Astrocyte (in vitro differentiated cells and primary cell): Measurements from ENCODE around the gene MOV10L1. TPM values are rescaled to one million over a fixed set of nuclear protein-coding genes. Genes with fewer than 3 reads are reported as not detected.

Experiments used
- DNase-seq: peaks from one replicate; pipeline ENCODE4 v3.0.0-alpha.2; 2010; ENCODE audit warnings: low read depth
- FAIRE-seq: peaks from 2 replicates; lab custom pipeline; 2011; peaks lifted over from hg19 to GRCh38; lab: Jason Lieb, UNC
- H2AFZ ChIP-seq: 2 replicates; pipeline ENCODE4 v1.6.0; 2012; ENCODE audit warnings: low read depth, low read length, inconsistent platforms
- H3K27ac ChIP-seq: 2 replicates; pipeline ENCODE4 v1.5.1; 2011; ENCODE audit warnings: low read depth, low read length, inconsistent platforms
- H3K27me3 ChIP-seq: 2 replicates; pipeline ENCODE4 v1.6.0; 2011; ENCODE audit warnings: low read length, inconsistent platforms; ENCODE audit not compliant: insufficient read depth
- H3K36me3 ChIP-seq: 2 replicates; pipeline ENCODE4 v1.5.1; 2011; ENCODE audit warnings: low read length, inconsistent platforms; ENCODE audit not compliant: insufficient read depth
- H3K4me1 ChIP-seq: 2 replicates; pipeline ENCODE4 v1.5.1; 2011; ENCODE audit warnings: low read length, inconsistent platforms; ENCODE audit not compliant: insufficient read depth
- H3K4me2 ChIP-seq: 2 replicates; pipeline ENCODE4 v1.6.0; 2012; ENCODE audit warnings: low read length, inconsistent platforms
- H3K4me3 ChIP-seq: 2 replicates; pipeline ENCODE4 v1.5.1; 2011; ENCODE audit warnings: low read depth, mild to moderate bottlenecking, low read length, inconsistent platforms; ENCODE audit not compliant: insufficient read depth
- H3K79me2 ChIP-seq: 2 replicates; pipeline ENCODE4 v1.6.0; 2012; ENCODE audit warnings: mild to moderate bottlenecking, low read length, inconsistent platforms; ENCODE audit not compliant: insufficient read depth
- H3K9ac ChIP-seq: 2 replicates; pipeline ENCODE4 v1.6.0; 2012; ENCODE audit warnings: mild to moderate bottlenecking, low read length, inconsistent platforms
- H3K9me3 ChIP-seq: 2 replicates; pipeline ENCODE4 v1.5.1; 2012; ENCODE audit warnings: low read depth, mild to moderate bottlenecking, low read length, inconsistent platforms; ENCODE audit not compliant: insufficient read depth
- H4K20me1 ChIP-seq: 2 replicates; pipeline ENCODE4 v1.6.0; 2012; ENCODE audit warnings: low read length, inconsistent platforms; ENCODE audit not compliant: insufficient read depth
- H3K27ac Mint-ChIP-seq: one replicate; pipeline ENCODE4 v1.8.0; 2021; ENCODE audit warnings: mild to moderate bottlenecking, mixed read lengths; ENCODE audit not compliant: unreplicated experiment
- H3K27me3 Mint-ChIP-seq: one replicate; pipeline ENCODE4 v1.8.0; 2021; ENCODE audit warnings: low read depth, mixed read lengths; ENCODE audit not compliant: unreplicated experiment
- H3K36me3 Mint-ChIP-seq: one replicate; pipeline ENCODE4 v1.8.0; 2021; ENCODE audit warnings: low read depth, mixed read lengths; ENCODE audit not compliant: unreplicated experiment
- H3K4me1 Mint-ChIP-seq: one replicate; pipeline ENCODE4 v1.8.0; 2021; ENCODE audit warnings: low read depth, mixed read lengths; ENCODE audit not compliant: unreplicated experiment
- H3K4me3 Mint-ChIP-seq: one replicate; pipeline ENCODE4 v1.8.0; 2021; ENCODE audit warnings: mild to moderate bottlenecking, moderate library complexity, mixed read lengths; ENCODE audit not compliant: unreplicated experiment
- H3K9me3 Mint-ChIP-seq: one replicate; pipeline ENCODE4 v1.8.0; 2021; ENCODE audit warnings: mild to moderate bottlenecking, mixed read lengths; ENCODE audit not compliant: unreplicated experiment
- CTCF ChIP-seq: IDR thresholded peaks from 2 replicates; pipeline ENCODE4 v1.5.1; 2011; ENCODE audit warnings: low read depth, mild to moderate bottlenecking, inconsistent platforms, low read length, moderate library complexity; ENCODE audit not compliant: insufficient read depth
- EZH2 ChIP-seq: IDR thresholded peaks from 2 replicates; pipeline ENCODE4 v1.6.1; 2012; ENCODE audit warnings: mild to moderate bottlenecking, low read length, inconsistent platforms; ENCODE audit not compliant: insufficient read depth
- total RNA-seq: library from RNA; stranded (reverse); gene quantifications from 2 replicates; pipeline ENCODE4 v1.2.1, GENCODE V29; 2021

MOV10L1 gene
- total RNA-seq, 1 donor from 2014 or later = 0.61 TPM

- DNase-seq (peak; percentile 32), FAIRE-seq (no peak)
- H3K4me1 Mint-ChIP-seq = peaks cover 8% of the 10 kb centered on the region
- Histone ChIP-seq H3K4me2 (peak overlapping the region; percentile 69), H3K27ac (no peak overlapping the region), H3K36me3 (no peaks in the 10 kb centered on the region), H3K79me2 (peaks cover 66% of the 10 kb centered on the region), H3K4me1 (peaks cover 22% of the 10 kb centered on the region), H3K4me3 (peak overlapping the region; percentile 10), H3K9ac (peak overlapping the region; percentile 18), H4K20me1 (peaks cover 64% of the 10 kb centered on the region), H3K27me3 (no peaks in the 10 kb centered on the region), H3K9me3 (no peaks in the 10 kb centered on the region), H2AFZ (peak overlapping the region; percentile 41)
- no peaks in the 10 kb centered on the region for H3K9me3 Mint-ChIP-seq
- TF ChIP-seq CTCF = no peak
- no peak for TF ChIP-seq EZH2
- H3K4me3 Mint-ChIP-seq = no peak overlapping the region
- peaks cover 3% of the 10 kb centered on the region for H3K36me3 Mint-ChIP-seq
- H3K27me3 Mint-ChIP-seq = no peaks in the 10 kb centered on the region
- peak overlapping the region; percentile 34 for H3K27ac Mint-ChIP-seq
These were observed 100.6 kb downstream of the MOV10L1 start for GRCh38 chr22:50190182-50190940.

- DNase-seq (no peak), FAIRE-seq (no peak)
- H3K27me3 ChIP-seq = no peaks in the 10 kb centered on the region
- peak overlapping the region; percentile 69 for H3K4me2 ChIP-seq
- no peak overlapping the region for H3K9ac ChIP-seq
- H3K27ac Mint-ChIP-seq = no peak overlapping the region
- no peaks in the 10 kb centered on the region for H3K9me3 ChIP-seq
- H2AFZ ChIP-seq = no peak overlapping the region
- H3K4me1 Mint-ChIP-seq = peaks cover 8% of the 10 kb centered on the region
- H3K36me3 ChIP-seq = no peaks in the 10 kb centered on the region
- H3K27ac ChIP-seq = no peak overlapping the region
- no peaks in the 10 kb centered on the region for H3K27me3 Mint-ChIP-seq
- H3K4me1 ChIP-seq = peaks cover 21% of the 10 kb centered on the region
- H3K79me2 ChIP-seq = peaks cover 66% of the 10 kb centered on the region
- peaks cover 64% of the 10 kb centered on the region for H4K20me1 ChIP-seq
- peaks cover 3% of the 10 kb centered on the region for H3K36me3 Mint-ChIP-seq
- peak overlapping the region; percentile 54 for H3K4me3 Mint-ChIP-seq
- no peak for TF ChIP-seq EZH2
- no peaks in the 10 kb centered on the region for H3K9me3 Mint-ChIP-seq
- no peak overlapping the region for H3K4me3 ChIP-seq
These were observed 101.3 kb downstream of the MOV10L1 start for GRCh38 chr22:50190941-50191741.

GRCh38 chr22:50192436-50193204, 102.8 kb downstream of the MOV10L1 start:
- no peak for FAIRE-seq
- H3K27ac ChIP-seq = no peak overlapping the region
- no peak overlapping the region for H3K27ac Mint-ChIP-seq

More at GRCh38 chr22:50192436-50193204, 102.8 kb downstream of the MOV10L1 start:
- Mint-ChIP-seq H3K36me3 (peaks cover 3% of the 10 kb centered on the region), H3K27me3 (no peaks in the 10 kb centered on the region), H3K4me1 (peaks cover 8% of the 10 kb centered on the region), H3K9me3 (no peaks in the 10 kb centered on the region), H3K4me3 (no peak overlapping the region)
- no peak overlapping the region for H3K4me3 ChIP-seq
- H3K36me3 ChIP-seq = no peaks in the 10 kb centered on the region
- DNase-seq = no peak
- H3K9ac ChIP-seq = no peak overlapping the region
- peaks cover 51% of the 10 kb centered on the region for H3K79me2 ChIP-seq
- peaks cover 13% of the 10 kb centered on the region for H3K4me1 ChIP-seq
- H2AFZ ChIP-seq = no peak overlapping the region
- TF ChIP-seq EZH2 (no peak), CTCF (no peak)
- no peaks in the 10 kb centered on the region for H3K27me3 ChIP-seq
- no peaks in the 10 kb centered on the region for H3K9me3 ChIP-seq
- H4K20me1 ChIP-seq = peaks cover 64% of the 10 kb centered on the region
- H3K4me2 ChIP-seq = no peak overlapping the region
